Activated CD8-positive, alpha-beta memory T cell treated with anti-CD3 and anti-CD28 coated beads, Interleukin-2, amount 50 U/mL, for 1 hour (primary cell): ENCODE data around the gene FGFR2.

ENCODE experiments used
- DNase-seq: peaks from one replicate; pipeline ENCODE4 v3.0.0-alpha.2; 2020; ENCODE audit errors: extremely low read depth

Gene FGFR2

DNA sequence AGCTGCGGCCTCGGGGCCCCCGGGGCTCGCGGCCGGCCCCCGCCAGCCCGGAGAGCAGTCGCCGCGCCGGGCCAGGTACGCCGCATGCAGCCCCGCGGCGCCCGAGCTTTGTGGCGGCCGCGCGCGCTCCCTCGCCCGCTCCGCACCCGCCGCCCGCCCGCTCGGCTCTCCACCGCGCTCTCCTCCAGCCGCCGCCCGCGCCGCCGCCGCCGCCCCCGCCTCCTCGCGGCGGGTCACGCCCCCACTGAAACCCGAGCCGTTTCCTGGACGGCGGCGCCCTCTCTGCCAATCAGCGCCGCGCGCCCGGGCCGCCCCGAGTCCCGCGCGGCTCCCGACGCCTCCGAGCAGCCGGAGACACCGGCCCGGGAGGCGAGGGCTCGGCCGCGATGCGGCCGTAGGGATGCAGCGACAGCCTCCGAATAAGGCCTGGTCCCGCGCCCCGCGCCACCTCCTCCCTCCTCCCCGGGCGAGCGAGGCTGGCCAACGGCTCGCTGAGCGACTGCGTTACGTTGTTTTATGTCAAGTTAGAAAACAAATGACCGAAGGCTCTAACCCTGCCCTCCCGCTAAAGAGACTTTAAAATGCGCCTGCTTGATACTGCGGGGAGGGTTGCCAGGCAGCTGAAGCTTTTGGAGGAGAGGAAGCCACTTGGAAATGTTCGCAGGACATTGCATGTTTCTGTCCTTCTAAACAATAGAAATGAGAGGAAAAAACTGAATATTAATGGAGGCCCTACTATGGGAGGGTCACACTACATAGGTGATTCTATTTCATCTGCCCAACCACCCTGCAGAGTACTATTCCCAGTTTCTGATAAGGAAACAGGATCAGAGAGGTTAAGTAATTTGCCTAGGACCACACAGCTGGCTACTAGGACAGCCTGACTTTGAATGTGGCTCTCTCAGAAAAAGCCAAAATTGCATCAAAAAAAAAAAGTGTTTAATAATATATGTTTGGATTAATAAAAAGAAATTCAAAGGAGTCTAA lies at the start of gene FGFR2:
Gene FGFR2, minus strand, starts transcription at position 182 of the 987 bp plus-strand sequence. CDS start 4,627 bp downstream, outside the sequence.
- no peak for DNase-seq

- no peak for DNase-seq
Observed at GRCh38 chr10:121647401-121647800, 49.2 kb upstream of the FGFR2 start.

GRCh38 chr10:121645696-121646095 lies 47.5 kb upstream of the FGFR2 start:
- DNase-seq: no peak

DNA sequence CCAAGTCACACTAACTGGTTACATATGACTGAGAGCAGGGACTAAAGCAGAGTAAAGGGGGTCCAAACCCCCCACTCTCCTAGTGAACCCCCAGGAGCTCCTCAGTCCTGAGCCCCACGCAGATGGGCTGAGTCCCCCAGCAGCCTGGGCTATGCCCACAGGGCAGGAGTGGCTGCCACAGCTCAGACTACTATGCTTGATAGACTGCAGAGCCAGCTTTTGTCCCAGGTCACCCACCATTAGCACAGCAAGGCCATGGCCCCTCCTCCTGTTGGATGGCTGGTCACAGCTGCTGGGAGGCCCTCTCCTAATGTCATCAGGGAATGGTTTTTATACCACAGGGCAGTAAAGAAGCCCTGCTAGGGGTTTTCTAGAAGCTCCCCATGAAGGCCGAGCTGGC lies 46.3 kb upstream of the FGFR2 start:
- no peak for DNase-seq

DNA sequence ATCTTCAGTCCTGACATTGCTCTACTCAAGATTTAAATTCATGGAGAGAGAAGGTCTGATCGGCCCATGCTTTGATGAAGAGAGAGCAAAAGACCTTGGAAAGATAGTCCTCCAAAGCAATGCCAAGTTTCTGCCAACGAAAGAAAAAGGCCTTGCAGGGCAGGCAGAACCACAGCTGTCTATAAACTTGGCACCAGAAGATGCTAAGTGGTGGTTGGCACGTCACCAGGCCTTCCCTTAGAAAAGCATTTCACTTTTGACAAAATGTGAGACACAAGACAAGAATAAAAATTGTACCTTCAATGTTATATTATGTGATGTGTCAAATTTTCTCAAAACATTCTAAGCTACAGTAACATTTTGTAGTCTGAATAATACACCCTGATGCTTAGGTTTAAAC lies 42.0 kb upstream of the FGFR2 start:
- no peak for DNase-seq

GRCh38 chr10:121639416-121639815 lies 41.2 kb upstream of the FGFR2 start:
- DNase-seq: no peak

GRCh38 chr10:121637437-121637836 lies 39.2 kb upstream of the FGFR2 start:
- DNase-seq: no peak

DNA sequence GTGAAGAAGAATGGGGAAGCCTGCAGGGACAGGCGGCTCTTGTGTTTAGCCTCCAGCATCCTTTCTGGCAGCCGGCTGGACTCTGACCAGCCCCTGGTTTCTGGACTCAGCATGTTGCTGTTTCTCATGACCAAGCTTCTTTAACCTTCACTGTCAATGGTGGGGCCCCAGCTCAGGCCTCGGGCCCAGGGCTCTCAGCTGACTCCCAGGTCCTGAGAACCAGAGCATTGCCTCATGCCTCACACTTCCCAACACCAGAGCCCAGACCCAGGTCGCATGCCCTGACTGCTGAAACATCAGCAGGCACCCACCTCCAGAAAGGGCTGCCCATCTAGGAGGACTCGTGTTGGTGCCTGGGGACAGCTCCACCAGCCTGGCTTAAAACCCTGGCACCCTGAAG lies 34.8 kb upstream of the FGFR2 start:
- no peak for DNase-seq

DNA sequence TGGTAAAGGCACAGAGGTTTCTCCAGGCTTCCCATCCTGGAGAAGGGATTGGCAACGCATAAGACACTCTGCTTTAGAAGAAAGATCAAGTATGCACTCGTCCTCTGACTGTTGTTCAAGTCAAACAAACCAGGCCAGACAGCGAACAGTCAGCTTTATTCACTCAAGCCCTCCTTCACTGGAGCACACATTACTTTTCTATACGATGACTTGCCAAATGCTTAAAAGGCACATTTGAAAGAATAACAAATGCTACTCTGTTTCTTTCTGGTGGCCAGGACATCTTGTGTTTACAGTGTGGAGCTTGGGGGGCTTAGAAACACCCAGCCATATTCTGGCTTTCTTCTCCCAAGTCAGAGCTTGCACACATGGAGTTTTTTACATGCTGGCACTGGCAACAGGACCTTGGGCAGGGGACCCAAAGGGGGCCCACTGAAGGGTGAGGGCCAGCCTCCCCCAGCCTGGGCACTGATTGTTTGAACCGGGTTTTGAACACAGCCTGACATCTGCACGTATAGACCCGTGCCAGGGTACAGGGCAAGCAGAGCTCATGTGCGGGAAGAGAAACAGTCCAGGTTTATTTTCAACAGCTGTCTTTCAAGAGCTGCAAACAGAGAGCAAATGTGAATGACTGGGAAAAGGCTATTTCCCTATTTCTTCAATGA lies 33.3 kb upstream of the FGFR2 start:
- DNase-seq: no peak

- no peak for DNase-seq
Observed at GRCh38 chr10:121628859-121629258, 30.6 kb upstream of the FGFR2 start.

DNA sequence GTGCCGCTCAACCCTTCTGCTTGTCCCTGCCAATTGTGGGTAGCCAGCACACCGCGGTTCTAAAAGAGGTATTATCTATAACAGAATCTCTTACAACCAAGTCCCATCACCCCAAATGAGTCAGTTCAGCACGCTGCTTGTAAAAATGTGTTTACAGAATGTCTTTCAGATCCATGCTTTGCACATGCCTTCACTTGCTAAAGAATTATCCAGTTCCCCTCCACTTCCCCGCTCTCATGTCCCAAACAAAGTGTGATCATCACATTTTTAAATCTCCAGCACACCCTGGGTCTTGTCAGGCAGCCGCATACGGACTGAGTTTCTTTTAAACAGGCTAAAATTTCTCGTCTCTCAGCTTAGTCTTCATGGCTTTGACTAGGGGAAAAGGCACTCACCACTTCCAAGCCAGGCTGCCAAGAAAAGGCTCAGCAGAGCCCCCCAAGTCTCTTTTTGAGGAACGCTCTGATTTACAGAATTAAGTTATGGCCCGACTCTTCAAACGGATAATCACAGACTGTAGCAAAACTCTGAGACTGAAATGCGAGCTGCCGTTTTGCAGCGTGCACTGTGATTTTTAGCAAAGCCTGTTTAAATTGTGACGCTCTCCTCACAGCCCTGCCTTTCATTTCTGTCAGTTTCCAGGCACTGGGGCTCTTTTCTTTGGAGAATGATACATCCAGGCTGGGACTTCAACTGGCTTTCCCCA lies 29.8 kb upstream of the FGFR2 start:
- DNase-seq: no peak

DNA sequence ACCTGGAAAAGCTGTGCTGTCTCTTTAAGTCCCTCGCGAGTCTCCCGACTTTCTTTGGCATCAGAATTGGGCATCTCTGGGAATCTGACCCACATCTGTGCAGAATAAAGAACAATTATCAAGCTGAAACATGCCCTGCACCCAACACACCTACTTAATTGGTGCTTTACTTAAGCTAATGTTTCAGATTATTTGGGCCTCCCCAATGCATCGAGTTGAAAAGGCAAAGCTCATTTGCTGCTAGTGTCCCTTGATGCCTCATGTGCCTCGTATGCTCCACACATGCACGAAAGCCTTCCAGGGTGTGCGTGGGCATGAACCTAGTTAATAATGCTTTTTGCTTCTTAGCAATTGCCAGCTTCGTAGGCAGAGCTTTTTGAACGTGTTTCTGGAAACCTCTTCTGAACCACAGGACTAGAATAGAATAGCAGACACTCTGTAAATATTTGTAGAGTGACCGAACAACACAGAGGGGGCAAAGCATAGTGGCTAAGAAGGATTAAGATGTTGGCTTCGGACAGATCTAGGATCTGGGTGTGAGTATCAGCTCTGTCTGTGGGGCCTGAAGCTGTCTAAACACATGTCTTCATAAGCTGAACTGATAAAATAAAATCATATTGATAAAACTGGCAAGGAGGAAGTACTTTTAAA lies 26.7 kb upstream of the FGFR2 start:
- DNase-seq: no peak

DNA sequence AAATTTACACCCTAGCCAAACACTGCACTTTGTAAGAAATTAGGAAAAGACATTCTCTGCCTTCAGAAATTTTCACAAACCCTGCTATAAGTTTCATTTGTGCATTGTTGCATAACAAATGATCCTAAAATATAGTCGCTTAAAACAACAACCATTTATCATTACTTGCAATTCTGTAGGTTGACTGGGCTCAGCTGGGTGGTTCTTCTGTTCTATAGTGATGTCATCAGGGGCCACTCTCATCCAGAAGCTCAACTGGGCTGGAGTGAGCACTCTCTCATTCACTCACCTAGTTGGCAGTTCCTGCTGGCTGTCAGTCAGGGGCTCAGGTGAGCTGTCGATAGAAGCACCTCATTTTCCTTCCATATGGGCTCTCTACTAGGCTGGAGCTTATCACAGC lies 20.7 kb upstream of the FGFR2 start:
- no peak for DNase-seq

GRCh38 chr10:121617176-121617575 lies 18.9 kb upstream of the FGFR2 start:
- DNase-seq: no peak

GRCh38 chr10:121616291-121616690 lies 18.0 kb upstream of the FGFR2 start:
- no peak for DNase-seq

DNA sequence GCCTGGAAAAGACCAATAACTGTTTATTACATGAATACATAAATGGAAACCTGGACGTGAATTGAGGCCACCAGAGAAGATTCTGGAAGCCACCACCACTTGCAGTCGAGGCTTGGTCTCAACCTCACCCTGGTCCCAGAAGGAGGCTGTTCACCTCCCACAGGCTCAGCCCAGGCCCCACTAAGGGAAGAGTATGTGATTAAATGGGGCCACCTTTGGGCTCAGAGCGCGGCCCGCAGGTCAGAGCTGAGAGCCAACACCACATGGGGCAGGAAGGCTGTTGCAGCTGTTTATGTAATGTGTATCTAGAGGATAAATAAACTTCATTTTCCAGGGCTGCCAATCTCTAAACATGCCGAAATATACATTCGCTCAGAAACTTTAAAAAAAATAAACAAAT lies 17.6 kb upstream of the FGFR2 start:
- DNase-seq: no peak

GRCh38 chr10:121615435-121615793 lies 17.2 kb upstream of the FGFR2 start:
- no peak for DNase-seq

- DNase-seq: no peak
Observed at GRCh38 chr10:121614613-121615434, 16.6 kb upstream of the FGFR2 start.

GRCh38 chr10:121613456-121613855 lies 15.2 kb upstream of the FGFR2 start:
- DNase-seq: no peak

- DNase-seq: no peak
Observed at GRCh38 chr10:121611393-121612159, 13.3 kb upstream of the FGFR2 start.
